Activated naive CD8-positive, alpha-beta T cell treated with anti-CD3 and anti-CD28 coated beads, Interleukin-2, amount 10 ng/mL, durations not matched to agents 7 days and 5 days (primary cell): ENCODE results near the gene KCNT1. TPM values are rescaled to one million over a fixed set of nuclear protein-coding genes. Genes with fewer than 3 reads are reported as not detected.

Source experiments
- ATAC-seq: fragments of 150-1000 bp; cut with Tn5 transposase; one replicate; pipeline ENCODE4 v1.10.0; 2021; ENCODE audit warnings: low read depth, moderate library complexity
- POLR2A ChIA-PET: fragments of 350-600 bp; sonication (Branson Sonifier 250); formaldehyde crosslinking; loops from one replicate; lab custom pipeline; 2021; ENCODE audit warnings: antibody characterized with exemption; lab: Charles Lee
- DNase-seq: peaks from one replicate; pipeline ENCODE4 v3.0.0; 2021
- H3K27ac Mint-ChIP-seq: one replicate; pipeline ENCODE4 v1.8.0; 2022; ENCODE audit warnings: mild to moderate bottlenecking, mixed read lengths
- H3K27me3 Mint-ChIP-seq: one replicate; pipeline ENCODE4 v1.8.0; 2022; ENCODE audit warnings: mild to moderate bottlenecking, moderate library complexity, mixed read lengths
- H3K36me3 Mint-ChIP-seq: one replicate; pipeline ENCODE4 v1.8.0; 2021; ENCODE audit warnings: mild to moderate bottlenecking, mixed read lengths
- H3K4me1 Mint-ChIP-seq: one replicate; pipeline ENCODE4 v1.8.0; 2021; ENCODE audit warnings: mixed read lengths
- H3K4me3 Mint-ChIP-seq: one replicate; pipeline ENCODE4 v1.8.0; 2022; ENCODE audit warnings: mild to moderate bottlenecking, moderate library complexity, mixed read lengths
- H3K9me3 Mint-ChIP-seq: one replicate; pipeline ENCODE4 v1.8.0; 2021; ENCODE audit warnings: mixed read lengths
- total RNA-seq, 2 experiments: library from RNA; stranded (reverse); gene quantifications; one replicate each; pipeline ENCODE4 v1.2.3, GENCODE V29; 2021

Gene KCNT1
- total RNA-seq, 2 experiments from 2014 or later = not detected

DNA sequence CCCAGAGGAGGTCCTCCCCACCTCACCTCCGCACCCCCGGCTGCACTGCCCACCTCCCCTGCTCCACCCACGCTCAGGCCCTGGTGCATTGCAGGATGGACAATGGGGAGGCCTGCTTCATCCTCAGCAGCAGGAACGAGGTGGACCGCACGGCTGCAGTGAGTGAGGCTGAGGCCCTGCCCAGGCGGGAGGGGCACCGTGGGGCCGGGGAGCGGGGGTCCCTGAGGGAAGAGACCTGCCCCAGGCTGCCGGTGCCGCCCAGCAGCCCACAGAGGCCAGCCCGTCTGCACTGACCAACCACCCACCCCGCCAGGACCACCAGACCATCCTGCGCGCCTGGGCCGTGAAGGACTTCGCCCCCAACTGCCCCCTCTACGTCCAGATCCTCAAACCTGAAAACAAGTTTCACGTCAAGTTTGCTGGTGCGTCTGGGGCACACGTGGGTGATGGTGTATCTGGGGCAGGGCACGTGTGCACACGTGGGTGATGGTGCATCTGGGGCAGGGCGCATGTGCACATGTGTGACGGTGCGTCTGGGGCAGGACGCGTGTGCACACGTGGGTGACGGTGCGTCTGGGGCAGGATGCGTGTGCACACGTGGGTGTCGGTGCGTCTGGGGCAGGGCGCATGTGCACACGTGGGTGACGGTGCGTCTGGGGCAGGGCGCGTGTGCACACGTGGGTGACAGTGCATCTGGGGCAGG, 66.7 kb downstream of the KCNT1 start:
- H3K4me3 Mint-ChIP-seq = no peak overlapping the region
- peaks cover 4% of the 10 kb centered on the region for H3K9me3 Mint-ChIP-seq
- no peaks in the 10 kb centered on the region for H3K36me3 Mint-ChIP-seq
- no peak overlapping the region for H3K27ac Mint-ChIP-seq
- ATAC-seq (no peak), DNase-seq (no peak)
- POLR2A ChIA-PET = no interaction called here
- H3K27me3 Mint-ChIP-seq = no peaks in the 10 kb centered on the region
- H3K4me1 Mint-ChIP-seq = no peaks in the 10 kb centered on the region

DNA sequence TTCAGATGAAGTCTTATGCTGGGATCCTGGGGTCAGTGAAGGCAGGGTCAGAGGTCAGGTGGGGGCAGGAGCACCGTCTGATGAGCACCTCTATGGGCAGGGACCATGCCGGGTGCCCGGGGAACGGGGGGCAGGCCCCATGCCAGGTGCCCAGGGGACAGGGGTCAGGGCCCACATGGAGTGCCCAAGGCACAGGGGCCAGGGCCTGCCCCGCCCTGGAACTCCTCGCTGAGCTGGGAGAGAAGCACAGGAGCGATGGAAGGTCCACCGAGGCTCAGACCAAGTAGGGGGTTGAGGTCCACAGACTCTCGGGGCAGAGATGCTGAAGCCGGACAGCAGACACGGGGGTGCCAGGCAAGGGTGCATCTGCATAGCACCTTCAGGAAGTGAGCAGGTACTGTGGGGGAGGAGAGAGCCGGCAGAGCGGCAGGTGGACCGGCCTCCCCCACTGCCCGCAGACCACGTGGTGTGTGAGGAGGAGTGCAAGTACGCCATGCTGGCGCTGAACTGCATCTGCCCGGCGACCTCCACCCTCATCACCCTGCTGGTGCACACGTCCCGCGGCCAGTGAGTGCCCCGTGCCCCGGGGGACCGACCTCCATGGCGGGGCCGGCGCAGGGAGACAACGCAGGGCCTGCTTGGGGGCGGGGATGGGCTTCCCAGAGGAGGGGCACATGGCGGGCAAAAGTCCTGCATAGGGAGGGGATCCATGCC, 67.7 kb downstream of the KCNT1 start:
- POLR2A ChIA-PET = no interaction called here
- Mint-ChIP-seq H3K4me3 (no peak overlapping the region), H3K9me3 (peaks cover 4% of the 10 kb centered on the region), H3K36me3 (no peaks in the 10 kb centered on the region), H3K4me1 (no peaks in the 10 kb centered on the region), H3K27me3 (no peaks in the 10 kb centered on the region), H3K27ac (no peak overlapping the region)
- DNase-seq (no peak), ATAC-seq (no peak)

DNA sequence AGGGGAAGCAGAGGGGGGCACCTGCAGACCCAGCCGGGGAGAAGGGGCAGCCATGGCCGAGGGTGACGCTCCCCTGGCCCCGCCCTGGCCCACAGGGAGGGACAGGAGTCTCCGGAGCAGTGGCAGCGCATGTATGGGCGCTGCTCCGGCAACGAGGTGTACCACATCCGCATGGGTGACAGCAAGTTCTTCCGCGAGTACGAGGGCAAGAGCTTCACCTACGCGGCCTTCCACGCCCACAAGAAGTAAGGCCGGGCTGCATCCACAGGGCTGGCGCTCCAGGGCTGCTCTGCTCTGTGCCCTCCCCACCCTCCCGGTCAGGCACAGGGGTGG, 68.2 kb downstream of the KCNT1 start:
- Mint-ChIP-seq H3K4me1 (no peaks in the 10 kb centered on the region), H3K27ac (no peak overlapping the region), H3K36me3 (no peaks in the 10 kb centered on the region), H3K9me3 (peaks cover 4% of the 10 kb centered on the region), H3K4me3 (no peak overlapping the region), H3K27me3 (no peaks in the 10 kb centered on the region)
- ATAC-seq (peak; percentile 25), DNase-seq (no peak)
- POLR2A ChIA-PET = no interaction called here

DNA sequence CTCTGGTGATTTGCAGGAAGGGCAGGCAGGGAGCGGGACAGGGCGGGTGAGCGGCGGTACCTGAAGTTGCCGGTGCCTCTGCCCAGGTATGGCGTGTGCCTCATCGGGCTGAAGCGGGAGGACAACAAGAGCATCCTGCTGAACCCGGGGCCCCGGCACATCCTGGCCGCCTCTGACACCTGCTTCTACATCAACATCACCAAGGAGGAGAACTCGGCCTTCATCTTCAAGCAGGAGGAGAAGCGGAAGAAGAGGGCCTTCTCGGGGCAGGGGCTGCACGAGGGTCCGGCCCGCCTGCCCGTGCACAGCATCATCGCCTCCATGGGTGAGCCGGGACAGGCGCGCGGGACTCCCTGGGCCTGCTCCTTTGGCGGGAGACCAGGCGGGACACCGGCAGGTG, 68.8 kb downstream of the KCNT1 start:
- Mint-ChIP-seq H3K4me3 (no peak overlapping the region), H3K9me3 (peaks cover 4% of the 10 kb centered on the region), H3K27ac (no peak overlapping the region), H3K4me1 (no peaks in the 10 kb centered on the region), H3K36me3 (no peaks in the 10 kb centered on the region), H3K27me3 (no peaks in the 10 kb centered on the region)
- ATAC-seq = no peak
- DNase-seq = no peak
- POLR2A ChIA-PET = no interaction called here

DNA sequence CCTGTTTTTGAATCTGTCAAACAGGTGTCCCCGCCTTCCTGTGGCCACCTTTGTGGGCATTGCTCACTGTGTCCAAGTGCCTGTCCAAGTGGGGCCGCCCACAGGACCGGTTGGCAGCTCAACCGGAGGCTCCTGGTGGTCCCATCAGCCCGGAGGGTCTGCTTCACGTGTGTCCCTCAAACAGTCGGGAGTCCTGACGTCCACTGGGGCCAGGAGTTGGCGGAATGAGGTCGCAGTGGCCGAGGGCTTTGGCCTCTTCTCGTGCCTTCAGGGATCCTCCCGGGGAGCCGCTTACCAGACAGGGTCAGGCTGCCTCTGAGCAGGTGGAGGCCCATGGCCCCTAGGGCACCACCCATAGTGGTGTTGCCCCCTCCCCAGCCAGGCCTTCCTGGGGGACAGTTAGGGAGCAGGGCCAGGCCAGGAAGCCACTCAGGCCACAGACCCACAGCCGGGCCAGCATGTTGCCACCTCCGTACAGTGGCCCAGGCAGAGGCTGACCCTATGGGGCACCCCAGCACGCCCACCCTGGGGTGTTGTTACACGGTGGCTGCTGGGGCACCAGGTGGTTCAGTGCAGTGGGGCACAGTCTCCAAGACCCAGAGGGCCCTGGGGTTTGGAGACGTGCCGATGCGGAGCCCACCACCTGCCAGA, 69.5 kb downstream of the KCNT1 start:
- ATAC-seq (no peak), DNase-seq (no peak)
- H3K36me3 Mint-ChIP-seq = no peaks in the 10 kb centered on the region
- no peak overlapping the region for H3K27ac Mint-ChIP-seq
- no peaks in the 10 kb centered on the region for H3K27me3 Mint-ChIP-seq
- POLR2A ChIA-PET = no interaction called here
- H3K9me3 Mint-ChIP-seq = peaks cover 4% of the 10 kb centered on the region
- H3K4me3 Mint-ChIP-seq = no peak overlapping the region
- H3K4me1 Mint-ChIP-seq = no peaks in the 10 kb centered on the region

DNA sequence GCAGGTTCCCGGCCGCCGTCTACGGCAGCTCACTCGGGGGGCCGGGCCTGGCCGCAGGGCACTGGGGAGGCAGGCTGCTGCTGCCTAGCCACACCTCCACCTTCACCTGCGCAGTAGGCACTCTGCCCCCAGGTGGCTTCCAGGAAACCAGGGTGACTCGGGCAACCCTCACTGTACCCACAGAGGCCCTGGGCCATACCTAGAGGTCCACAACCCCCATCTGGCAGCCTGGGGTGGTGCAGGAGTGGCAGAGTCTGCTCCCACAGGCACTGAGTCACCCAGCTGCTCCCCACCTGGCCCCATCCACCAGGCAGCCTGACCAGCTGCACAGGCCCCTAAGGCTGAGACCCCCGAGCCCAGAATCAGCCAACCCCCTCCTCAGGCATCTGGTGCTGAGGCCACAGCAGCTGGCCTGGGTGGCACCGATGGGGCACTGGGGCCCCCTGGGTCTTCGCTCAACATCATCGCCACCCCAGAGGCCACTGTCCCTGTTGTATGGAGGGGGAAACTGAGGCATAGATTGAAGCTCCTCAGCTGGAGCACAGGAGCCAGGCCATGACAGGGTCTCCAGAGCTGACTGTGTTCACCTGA, 70.2 kb downstream of the KCNT1 start:
- POLR2A ChIA-PET = no interaction called here
- ATAC-seq = no peak
- Mint-ChIP-seq H3K36me3 (no peaks in the 10 kb centered on the region), H3K27me3 (no peaks in the 10 kb centered on the region), H3K9me3 (peaks cover 2% of the 10 kb centered on the region), H3K4me1 (no peaks in the 10 kb centered on the region), H3K27ac (no peak overlapping the region), H3K4me3 (no peak overlapping the region)
- DNase-seq = no peak

DNA sequence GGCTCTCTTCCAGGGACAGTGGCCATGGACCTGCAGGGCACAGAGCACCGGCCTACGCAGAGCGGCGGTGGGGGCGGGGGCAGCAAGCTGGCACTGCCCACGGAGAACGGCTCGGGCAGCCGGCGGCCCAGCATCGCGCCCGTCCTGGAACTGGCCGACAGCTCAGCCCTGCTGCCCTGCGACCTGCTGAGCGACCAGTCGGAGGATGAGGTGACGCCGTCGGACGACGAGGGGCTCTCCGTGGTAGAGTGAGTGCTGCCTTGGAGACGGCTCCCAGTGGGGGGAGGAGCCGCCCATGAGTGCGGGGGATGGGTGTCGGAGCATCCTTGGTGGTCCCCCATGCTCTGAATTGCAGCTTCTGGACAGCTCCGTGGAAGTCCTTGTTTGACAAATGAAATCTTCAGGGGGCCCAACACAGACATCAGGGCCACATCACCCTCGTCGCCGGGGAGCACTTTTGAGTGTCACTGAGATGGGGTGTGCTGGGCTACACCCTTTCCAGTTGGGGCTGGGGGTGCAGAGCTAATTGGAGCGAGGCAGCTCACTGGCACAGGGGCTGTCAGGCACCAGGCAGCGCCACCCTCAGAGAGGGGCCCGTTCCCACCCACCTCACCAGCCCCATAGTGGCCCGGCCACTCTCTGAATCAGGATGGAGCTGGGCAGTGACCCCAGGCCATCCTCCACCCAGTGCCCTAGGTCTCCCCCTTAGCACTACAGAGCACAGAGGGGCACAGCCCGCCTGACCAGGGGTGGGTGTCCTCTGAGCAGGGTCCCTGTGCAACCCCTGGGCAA, 70.9 kb downstream of the KCNT1 start:
- ATAC-seq (no peak), DNase-seq (no peak)
- H3K36me3 Mint-ChIP-seq = no peaks in the 10 kb centered on the region
- POLR2A ChIA-PET = no interaction called here
- no peak overlapping the region for H3K4me3 Mint-ChIP-seq
- H3K4me1 Mint-ChIP-seq = no peaks in the 10 kb centered on the region
- no peak overlapping the region for H3K27ac Mint-ChIP-seq
- no peaks in the 10 kb centered on the region for H3K27me3 Mint-ChIP-seq
- no peaks in the 10 kb centered on the region for H3K9me3 Mint-ChIP-seq

DNA sequence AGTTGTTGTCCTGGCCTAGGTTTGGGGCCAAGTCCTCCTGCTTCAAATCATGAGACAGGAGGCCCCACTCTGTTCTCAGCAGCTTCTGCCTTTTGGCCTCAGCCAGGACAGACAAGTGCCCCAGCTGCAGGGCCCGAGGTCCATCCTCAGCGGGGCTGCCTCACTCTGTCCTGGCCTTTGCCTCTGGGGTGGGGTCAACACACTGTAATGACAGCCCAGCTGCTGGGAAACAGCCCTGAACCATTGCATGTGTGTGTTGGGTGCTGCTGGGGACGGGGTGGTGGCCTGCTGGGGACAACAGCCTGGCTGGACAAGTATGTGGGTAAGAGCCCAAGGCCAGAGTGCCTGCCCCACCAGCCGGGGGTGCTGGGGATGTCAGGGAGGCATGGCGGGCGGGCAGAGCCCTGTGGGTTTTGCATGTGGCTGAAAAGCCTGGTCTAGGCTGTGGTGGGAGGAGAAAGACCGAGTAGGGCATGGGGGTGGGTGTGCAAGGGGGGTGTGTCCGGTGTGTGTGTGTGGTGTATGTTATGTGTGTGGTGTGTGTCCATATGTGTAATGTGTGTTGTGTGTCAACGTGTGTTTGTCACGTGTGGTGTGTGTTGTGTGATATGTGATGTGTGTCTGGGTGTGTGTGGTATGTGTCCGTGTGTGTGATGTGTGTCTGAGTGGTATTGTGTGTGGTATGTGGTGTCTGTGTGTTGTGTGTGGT, 71.7 kb downstream of the KCNT1 start:
- H3K27me3 Mint-ChIP-seq = no peaks in the 10 kb centered on the region
- ATAC-seq = no peak
- POLR2A ChIA-PET = no interaction called here
- H3K4me1 Mint-ChIP-seq = no peaks in the 10 kb centered on the region
- no peak overlapping the region for H3K4me3 Mint-ChIP-seq
- no peaks in the 10 kb centered on the region for H3K36me3 Mint-ChIP-seq
- no peak overlapping the region for H3K27ac Mint-ChIP-seq
- H3K9me3 Mint-ChIP-seq = no peaks in the 10 kb centered on the region
- DNase-seq = no peak

DNA sequence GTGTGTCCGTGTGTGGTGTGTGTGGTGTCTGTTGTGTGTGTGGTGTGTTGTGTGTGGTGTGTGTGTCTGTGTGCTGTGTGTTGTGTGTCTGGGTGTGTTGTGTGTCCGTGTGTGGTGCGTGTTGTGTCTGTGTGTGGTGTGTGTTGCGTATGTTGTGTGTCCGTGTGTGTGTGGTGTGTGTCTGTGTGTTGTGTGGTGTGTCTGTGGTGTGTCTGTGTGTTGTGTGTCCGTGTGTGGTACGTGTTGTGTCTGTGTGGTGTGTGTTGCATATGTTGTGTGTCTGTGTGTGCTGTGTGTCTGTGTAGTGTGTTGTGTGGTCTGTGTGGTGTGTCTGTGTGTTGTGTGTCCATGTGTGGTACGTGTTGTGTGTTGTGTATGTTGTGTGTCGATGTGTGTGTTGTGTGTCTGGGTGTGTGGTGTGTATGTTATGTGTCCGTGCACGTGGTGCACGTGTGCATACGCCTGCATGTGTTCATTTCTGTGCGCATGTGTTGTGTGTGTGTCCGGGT, 72.3 kb downstream of the KCNT1 start:
- H3K4me1 Mint-ChIP-seq = no peaks in the 10 kb centered on the region
- POLR2A ChIA-PET = no interaction called here
- no peaks in the 10 kb centered on the region for H3K9me3 Mint-ChIP-seq
- ATAC-seq = no peak
- DNase-seq = no peak
- no peaks in the 10 kb centered on the region for H3K36me3 Mint-ChIP-seq
- no peak overlapping the region for H3K27ac Mint-ChIP-seq
- H3K27me3 Mint-ChIP-seq = no peaks in the 10 kb centered on the region
- no peak overlapping the region for H3K4me3 Mint-ChIP-seq

DNA sequence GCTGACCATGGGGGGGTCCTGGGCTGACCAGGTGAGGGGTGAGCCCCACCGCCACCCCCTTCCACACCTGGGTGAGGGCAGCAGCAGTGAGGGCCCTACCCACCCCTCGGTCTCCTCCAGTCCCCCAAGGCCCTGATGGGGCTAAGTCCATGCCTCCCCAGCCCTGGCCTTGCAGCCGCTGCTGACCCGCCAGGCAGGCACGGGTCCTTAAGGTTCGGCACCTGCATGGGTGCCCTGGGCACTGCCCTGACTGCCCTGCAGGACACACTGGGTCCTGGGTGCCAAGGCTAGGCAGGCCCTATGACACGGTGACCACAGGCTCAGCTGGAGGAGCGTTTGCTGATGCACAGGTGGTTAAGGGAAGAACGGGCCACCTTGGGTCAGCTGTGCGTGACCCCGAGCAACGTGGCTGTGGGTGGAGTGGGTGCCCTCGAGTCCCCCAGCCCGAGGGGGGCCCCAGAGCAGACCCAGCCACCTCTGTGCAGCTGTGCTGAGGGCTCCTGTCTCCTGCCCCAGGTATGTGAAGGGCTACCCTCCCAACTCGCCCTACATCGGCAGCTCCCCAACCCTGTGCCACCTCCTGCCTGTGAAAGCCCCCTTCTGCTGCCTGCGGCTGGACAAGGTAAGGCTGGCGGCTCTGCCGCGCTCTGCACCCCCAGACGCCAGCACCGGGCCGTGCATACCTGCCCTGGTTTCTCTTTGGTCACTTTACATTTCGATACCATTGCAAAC, 73.0 kb downstream of the KCNT1 start:
- Mint-ChIP-seq H3K9me3 (no peaks in the 10 kb centered on the region), H3K4me1 (no peaks in the 10 kb centered on the region), H3K27me3 (no peaks in the 10 kb centered on the region), H3K36me3 (no peaks in the 10 kb centered on the region), H3K27ac (no peak overlapping the region), H3K4me3 (no peak overlapping the region)
- POLR2A ChIA-PET = no interaction called here
- DNase-seq = no peak
- ATAC-seq = no peak

DNA sequence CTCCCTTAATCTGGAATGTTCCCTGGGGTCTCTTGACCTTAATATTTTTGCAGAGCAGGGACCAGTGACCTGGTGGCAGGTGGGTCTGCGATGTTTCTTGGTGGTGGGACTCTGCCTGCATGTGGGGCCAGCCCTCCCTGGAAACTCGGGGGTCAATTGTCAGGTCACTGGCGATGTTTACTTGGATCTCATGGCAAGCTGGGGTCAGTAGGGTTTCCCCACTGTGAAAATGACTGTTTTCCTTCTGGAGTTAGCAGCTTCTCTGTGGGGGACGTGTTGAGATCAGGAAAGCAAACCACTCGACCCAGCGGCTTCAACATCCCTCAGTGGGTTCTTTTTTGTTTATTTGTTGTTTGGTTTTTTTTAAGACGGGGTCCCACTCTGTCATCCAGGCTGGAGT, 73.9 kb downstream of the KCNT1 start:
- Mint-ChIP-seq H3K4me1 (no peaks in the 10 kb centered on the region), H3K27ac (no peak overlapping the region), H3K27me3 (no peaks in the 10 kb centered on the region), H3K36me3 (no peaks in the 10 kb centered on the region), H3K9me3 (no peaks in the 10 kb centered on the region), H3K4me3 (no peak overlapping the region)
- DNase-seq (no peak), ATAC-seq (no peak)
- POLR2A ChIA-PET = no interaction called here

DNA sequence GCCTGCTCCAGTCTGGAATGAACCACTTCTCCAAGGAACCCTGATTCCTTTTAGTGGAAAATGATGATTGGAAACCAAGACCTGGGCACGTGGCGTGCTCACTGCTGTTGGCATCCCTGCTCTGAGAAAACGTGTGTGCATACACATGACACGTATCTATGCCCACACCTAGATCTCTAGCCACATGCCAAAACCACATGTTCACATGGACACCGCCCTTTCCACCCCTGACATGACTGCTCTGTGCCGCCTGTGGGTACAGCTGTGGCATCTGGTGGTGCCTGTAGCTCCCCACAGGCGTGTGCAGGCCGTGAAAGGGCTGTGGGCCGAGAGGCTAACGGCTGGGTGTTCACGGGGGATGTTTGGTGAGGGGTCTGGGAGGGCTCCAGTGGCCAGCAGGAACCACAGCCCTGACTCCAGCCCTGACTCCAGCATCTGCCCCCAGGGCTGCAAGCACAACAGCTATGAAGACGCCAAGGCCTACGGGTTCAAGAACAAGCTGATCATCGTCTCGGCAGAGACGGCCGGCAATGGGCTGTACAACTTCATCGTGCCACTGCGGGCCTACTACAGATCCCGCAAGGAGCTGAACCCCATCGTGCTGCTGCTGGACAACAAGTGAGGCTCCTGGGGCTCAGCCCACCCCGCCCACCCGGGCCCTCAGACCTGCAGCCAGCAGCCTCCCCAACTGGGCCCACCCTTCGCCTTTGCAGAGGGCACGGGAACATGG, 75.1 kb downstream of the KCNT1 start:
- ATAC-seq (no peak), DNase-seq (no peak)
- no peaks in the 10 kb centered on the region for H3K27me3 Mint-ChIP-seq
- H3K4me1 Mint-ChIP-seq = no peaks in the 10 kb centered on the region
- no peak overlapping the region for H3K4me3 Mint-ChIP-seq
- no peaks in the 10 kb centered on the region for H3K9me3 Mint-ChIP-seq
- no peaks in the 10 kb centered on the region for H3K36me3 Mint-ChIP-seq
- H3K27ac Mint-ChIP-seq = no peak overlapping the region
- POLR2A ChIA-PET = no interaction called here
